Measurements from ENCODE around the gene PSMB5. TPM values are rescaled to one million over a fixed set of nuclear protein-coding genes. Genes with fewer than 3 reads are reported as not detected.

The PSMB5 gene
- total RNA-seq, 4 donors from 2014 or later = 304 to 543 (median 486) TPM

GRCh38 chr14:23056956-23057756, 22.5 kb upstream of the PSMB5 start, which contains the start of gene CDH24:
Gene CDH24, minus strand, starts transcription at chr14:23057520. Its CDS starts 1,787 bp downstream, at chr14:23055733.
- Histone ChIP-seq H3K4me3 (peak within 1 kb of the TSS; percentile 58 to 98 (median 71)), H3K27me3 (no peaks in the 10 kb centered on the region), H3K36me3 (peaks cover 0 to 35% of the 10 kb centered on the region in 2 donors), H3K27ac (peak within 1 kb of the TSS in 3 of 4 donors; percentile 2 to 65 (median 35)), H3K9me3 (no peaks in the 10 kb centered on the region), H3K4me1 (peaks cover 3 to 11% of the 10 kb centered on the region in 2 donors)
- intact Hi-C loops (cut with DNase I; ENCODE audit: low total_unique reads) (loop anchor here (1.0 to 5.0 kb wide), 2 partner anchors 22 to 125 kb away; no protein-coding TSS in a partner anchor), in situ Hi-C loops (cut with MboI; ENCODE audit: low sequenced_read_pairs in 4 of 4) (no loop called here)
- TF ChIP-seq CTCF (IDR thresholded peaks at IDR 0.05 in 4 of 5, conservative IDR thresholded peaks at IDR 0.05 in 1 of 5) = no peak
- peak in 1 of 2 donors; percentile 24 for TF ChIP-seq POLR2A (IDR thresholded peaks at IDR 0.05)
- peak in 1 of 2 donors; percentile 30 for DNase-seq
- ATAC-seq = peak; percentile 41 to 55

GRCh38 chr14:23056145-23056955, 21.6 kb upstream of the PSMB5 start:
- no peak for TF ChIP-seq POLR2A (IDR thresholded peaks at IDR 0.05)
- TF ChIP-seq CTCF (IDR thresholded peaks at IDR 0.05 in 4 of 5, conservative IDR thresholded peaks at IDR 0.05 in 1 of 5) = peak; percentile 31 to 76 (median 49)
- in situ Hi-C loops (cut with MboI; ENCODE audit: low sequenced_read_pairs in 4 of 4) = no loop called here
- Histone ChIP-seq H3K4me1 (peaks cover 3 to 8% of the 10 kb centered on the region in 2 donors), H3K9me3 (no peaks in the 10 kb centered on the region), H3K4me3 (peak overlapping the region in 3 of 4 donors; percentile 66 to 98 (median 76)), H3K36me3 (peaks cover 0 to 28% of the 10 kb centered on the region in 2 donors), H3K27ac (no peak overlapping the region), H3K27me3 (no peaks in the 10 kb centered on the region)
- ATAC-seq (peak; percentile 50 to 63), DNase-seq (peak; percentile 29 to 52)
- intact Hi-C loops (cut with DNase I; ENCODE audit: low total_unique reads) = loop anchor here (1.0 to 5.0 kb wide), 2 partner anchors 21 to 124 kb away; no protein-coding TSS in a partner anchor

- in situ Hi-C loops (cut with MboI; ENCODE audit: low sequenced_read_pairs in 4 of 4) (no loop called here), intact Hi-C loops (cut with DNase I; ENCODE audit: low total_unique reads) (loop anchor here (1.0 to 5.0 kb wide), 2 partner anchors 20 to 123 kb away; no protein-coding TSS in a partner anchor)
- Histone ChIP-seq H3K27me3 (no peaks in the 10 kb centered on the region), H3K27ac (no peak overlapping the region), H3K4me1 (peaks cover 3 to 8% of the 10 kb centered on the region in 2 donors), H3K36me3 (peaks cover 0 to 21% of the 10 kb centered on the region in 2 donors), H3K9me3 (no peaks in the 10 kb centered on the region), H3K4me3 (no peak overlapping the region)
- no peak for DNase-seq
- ATAC-seq = no peak
- TF ChIP-seq CTCF (IDR thresholded peaks at IDR 0.05 in 4 of 5, conservative IDR thresholded peaks at IDR 0.05 in 1 of 5) = no peak
- TF ChIP-seq POLR2A (IDR thresholded peaks at IDR 0.05) = no peak
These were observed 21.0 kb upstream of the PSMB5 start for GRCh38 chr14:23055621-23056144.

GRCh38 chr14:23055147-23055550, 20.4 kb upstream of the PSMB5 start:
- Histone ChIP-seq H3K27me3 (no peaks in the 10 kb centered on the region), H3K4me1 (peaks cover 3 to 8% of the 10 kb centered on the region in 2 donors), H3K27ac (no peak overlapping the region), H3K9me3 (no peaks in the 10 kb centered on the region), H3K4me3 (no peak overlapping the region), H3K36me3 (peaks cover 0 to 16% of the 10 kb centered on the region in 2 donors)
- DNase-seq (no peak), ATAC-seq (no peak)
- in situ Hi-C loops (cut with MboI; ENCODE audit: low sequenced_read_pairs in 4 of 4) = no loop called here
- intact Hi-C loops (cut with DNase I; ENCODE audit: low total_unique reads) = loop anchor here (5.0 kb wide), 1 partner anchor 123 kb away; no protein-coding TSS in a partner anchor
- no peak for TF ChIP-seq CTCF (IDR thresholded peaks at IDR 0.05 in 4 of 5, conservative IDR thresholded peaks at IDR 0.05 in 1 of 5)
- TF ChIP-seq POLR2A (IDR thresholded peaks at IDR 0.05) = no peak

Data from gastrocnemius medialis (tissue), 4 donors.